Uterus (tissue), 4 donors: ENCODE results near the gene ZSWIM5. TPM values are rescaled to one million over a fixed set of nuclear protein-coding genes. Genes with fewer than 3 reads are reported as not detected.
"Not testable (repeated sequence)": the region's sequence is repeated elsewhere in the genome, so short reads cannot be mapped to it uniquely, and the experiment has no call there.

ENCODE experiments used
- DNase-seq, 2 donors: peaks; one replicate each; pipeline ENCODE4 v3.0.0-alpha.2; 2019 to 2020
- H3K27ac ChIP-seq, 2 donors: fragments of 200-600 bp; sonication (generic); 1 replicate in 1 of 2; 2 replicates in 1 of 2; pipeline ENCODE4 v1.5.1; 2016 to 2018
- H3K27me3 ChIP-seq, 2 donors: fragments of 200-600 bp; sonication (generic); one replicate each; pipeline ENCODE4 v1.5.1; 2018 to 2019; ENCODE audit warnings: control low read depth in 1 of 2
- H3K36me3 ChIP-seq, 2 donors: fragments of 200-600 bp; sonication (generic); one replicate each; pipeline ENCODE4 v1.5.1; 2019; ENCODE audit warnings: control low read depth in 1 of 2
- H3K4me1 ChIP-seq, 2 donors: fragments of 200-600 bp; sonication (generic); one replicate each; pipeline ENCODE4 v1.5.1; 2018 to 2019; ENCODE audit warnings: control low read depth in 1 of 2
- H3K4me3 ChIP-seq, 2 donors: fragments of 200-600 bp; sonication (generic); 1 replicate in 1 of 2; 2 replicates in 1 of 2; pipeline ENCODE4 v1.5.1; 2018 to 2019; ENCODE audit warnings: mild to moderate bottlenecking in 1 of 2
- H3K9me3 ChIP-seq, 2 donors: fragments of 200-600 bp; sonication (generic); one replicate each; pipeline ENCODE4 v1.5.1; 2019; ENCODE audit warnings: control low read depth in 1 of 2
- CTCF ChIP-seq, 4 experiments: fragments of 200-600 bp in 2 of 4; fragments of 450-650 bp in 2 of 4; sonication (generic) in 2 of 4; IDR thresholded peaks; one replicate each; pipeline ENCODE4 v1.5.1; 2016 to 2019; ENCODE audit warnings: antibody characterized with exemption in 4 of 4, mild to moderate bottlenecking in 2 of 4, moderate library complexity in 1 of 4
- POLR2A ChIP-seq, 2 donors: fragments of 450-650 bp; IDR thresholded peaks; one replicate each; pipeline ENCODE4 v1.6.1; 2016; ENCODE audit warnings: antibody characterized with exemption in 2 of 2, mild to moderate bottlenecking in 1 of 2, moderate library complexity in 1 of 2
- intact Hi-C: fragments of 100-400 bp; cut with DNase I; formaldehyde crosslinking; loops from one replicate; pipeline ENCODE4 v1.15.1; 2023; ENCODE audit warnings: low total_unique reads
- total RNA-seq, 4 donors: library from RNA; depleted of rRNA in 3 of 4; stranded (reverse); fragments of >200 nt in 3 of 4; gene quantifications; one replicate each; pipeline versions ENCODE4 v1.1.0 to v1.2.4, GENCODE V29; 2014 to 2023
- donor health status: DM: yes; HTN: yes; CAD: no.

Gene ZSWIM5
- total RNA-seq, 4 donors from 2014 or later = 1.5 to 6.6 (median 3.6) TPM

GRCh38 chr1:45095450-45095849 is 111.0 kb downstream of the ZSWIM5 start:
- H3K4me3 ChIP-seq = no peak overlapping the region
- H3K36me3 ChIP-seq = no peaks in the 10 kb centered on the region
- no peak overlapping the region for H3K27ac ChIP-seq
- TF ChIP-seq CTCF (IDR thresholded peaks at IDR 0.05) (no peak), POLR2A (IDR thresholded peaks at IDR 0.05) (no peak)
- H3K4me1 ChIP-seq = no peaks in the 10 kb centered on the region
- DNase-seq = no peak
- no peaks in the 10 kb centered on the region for H3K27me3 ChIP-seq
- intact Hi-C loops = no loop called here
- no peaks in the 10 kb centered on the region for H3K9me3 ChIP-seq

- H3K27ac ChIP-seq, intact Hi-C loops, H3K4me3 ChIP-seq, DNase-seq, H3K27me3 ChIP-seq, H3K36me3 ChIP-seq, H3K4me1 ChIP-seq, H3K9me3 ChIP-seq: not testable (repeated sequence)
These were observed 112.0 kb downstream of the ZSWIM5 start for GRCh38 chr1:45094371-45094770.

GRCh38 chr1:45093334-45093733 is 113.1 kb downstream of the ZSWIM5 start:
- Histone ChIP-seq H3K27me3 (no peaks in the 10 kb centered on the region), H3K27ac (no peak overlapping the region), H3K36me3 (no peaks in the 10 kb centered on the region), H3K4me1 (no peaks in the 10 kb centered on the region), H3K9me3 (no peaks in the 10 kb centered on the region), H3K4me3 (no peak overlapping the region)
- DNase-seq = no peak
- intact Hi-C loops = no loop called here
- TF ChIP-seq POLR2A (IDR thresholded peaks at IDR 0.05) (no peak), CTCF (IDR thresholded peaks at IDR 0.05) (no peak)

- Histone ChIP-seq H3K27ac (no peak overlapping the region), H3K4me3 (no peak overlapping the region), H3K9me3 (no peaks in the 10 kb centered on the region), H3K27me3 (no peaks in the 10 kb centered on the region), H3K36me3 (no peaks in the 10 kb centered on the region), H3K4me1 (no peaks in the 10 kb centered on the region)
- intact Hi-C loops = no loop called here
- DNase-seq = no peak
- no peak for TF ChIP-seq CTCF (IDR thresholded peaks at IDR 0.05)
- no peak for TF ChIP-seq POLR2A (IDR thresholded peaks at IDR 0.05)
These were observed 116.7 kb downstream of the ZSWIM5 start for GRCh38 chr1:45089711-45090110.

GRCh38 chr1:45084562-45084961 is 121.8 kb downstream of the ZSWIM5 start:
- H3K4me3 ChIP-seq = no peak overlapping the region
- TF ChIP-seq POLR2A (IDR thresholded peaks at IDR 0.05) (no peak), CTCF (IDR thresholded peaks at IDR 0.05) (no peak)
- intact Hi-C loops = no loop called here
- no peaks in the 10 kb centered on the region for H3K9me3 ChIP-seq
- no peaks in the 10 kb centered on the region for H3K27me3 ChIP-seq
- no peaks in the 10 kb centered on the region for H3K4me1 ChIP-seq
- no peak overlapping the region for H3K27ac ChIP-seq
- DNase-seq = no peak
- H3K36me3 ChIP-seq = no peaks in the 10 kb centered on the region

- H3K9me3 ChIP-seq = peaks cover 0 to 3% of the 10 kb centered on the region in 2 donors
- TF ChIP-seq POLR2A (IDR thresholded peaks at IDR 0.05) (no peak), CTCF (IDR thresholded peaks at IDR 0.05) (no peak)
- H3K27ac ChIP-seq = no peak overlapping the region
- intact Hi-C loops = no loop called here
- no peaks in the 10 kb centered on the region for H3K27me3 ChIP-seq
- H3K4me1 ChIP-seq = no peaks in the 10 kb centered on the region
- H3K36me3 ChIP-seq = no peaks in the 10 kb centered on the region
- DNase-seq = no peak
- no peak overlapping the region for H3K4me3 ChIP-seq
These were observed 126.9 kb downstream of the ZSWIM5 start for GRCh38 chr1:45079533-45079932.

GRCh38 chr1:45076959-45077358 is 129.4 kb downstream of the ZSWIM5 start:
- H3K4me1 ChIP-seq, H3K9me3 ChIP-seq, H3K27me3 ChIP-seq, H3K27ac ChIP-seq, H3K36me3 ChIP-seq, H3K4me3 ChIP-seq, DNase-seq, intact Hi-C loops: not testable (repeated sequence)
